Erythroblast (primary cell): ENCODE data around the gene GREB1.

Experiments
- DNase-seq, 2 experiments: peaks; one replicate each; lab custom pipeline; 2025; lab: John Stamatoyannopoulos, UW
- GATA1 ChIP-seq: IDR thresholded peaks from 2 replicates; pipeline ENCODE4 v1.6.1; 2011; ENCODE audit warnings: low read depth, mild to moderate bottlenecking, control low read depth, low read length, moderate library complexity
- POLR2A ChIP-seq: IDR thresholded peaks from 2 replicates; pipeline ENCODE4 v1.6.1; 2011; ENCODE audit warnings: mild to moderate bottlenecking, low read length

Gene GREB1

DNA sequence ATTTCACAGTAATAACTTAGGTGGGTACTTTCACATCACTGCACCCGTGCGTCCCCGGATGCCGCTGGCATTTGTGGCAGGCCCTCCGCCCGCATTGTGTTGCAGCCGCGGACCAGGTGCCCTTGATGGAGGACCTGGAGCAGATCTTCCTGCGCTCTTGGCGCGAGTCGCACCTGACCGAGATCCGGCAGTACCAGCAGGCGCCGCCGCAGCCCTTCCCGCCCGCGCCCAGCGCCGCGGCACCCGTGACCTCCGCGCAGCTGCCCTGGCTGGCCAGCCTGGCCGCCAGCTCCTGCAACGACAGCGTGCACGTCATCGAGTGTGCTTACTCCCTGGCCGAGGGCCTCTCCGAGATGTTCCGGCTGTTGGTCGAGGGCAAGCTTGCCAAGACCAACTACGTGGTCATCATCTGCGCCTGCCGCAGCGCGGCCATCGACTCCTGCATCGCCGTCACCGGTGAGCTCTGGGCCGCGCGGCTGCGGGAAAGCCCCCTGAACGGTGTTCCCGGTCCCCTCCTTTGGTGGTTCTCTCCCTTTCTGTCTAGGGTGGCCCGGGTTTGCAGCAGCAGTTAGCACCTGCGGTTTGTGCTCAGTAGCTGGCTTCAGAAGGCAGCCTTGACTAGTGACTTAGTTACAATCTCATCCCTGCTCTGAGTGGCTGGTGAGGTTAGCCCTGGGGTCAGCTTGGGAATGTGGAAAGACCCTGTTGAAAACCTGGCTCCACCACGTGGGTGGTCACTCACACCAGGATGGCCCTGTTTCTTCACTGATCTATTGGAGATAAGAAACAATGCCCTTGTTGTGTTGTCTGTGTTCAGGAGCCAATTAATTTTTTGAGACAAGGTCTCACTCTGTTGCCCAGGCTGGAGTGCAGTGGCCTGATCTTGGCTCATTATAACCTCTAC lies 59.1 kb downstream of the GREB1 start:
- no peak for TF ChIP-seq POLR2A
- TF ChIP-seq GATA1 = no peak
- no peak for DNase-seq

DNA sequence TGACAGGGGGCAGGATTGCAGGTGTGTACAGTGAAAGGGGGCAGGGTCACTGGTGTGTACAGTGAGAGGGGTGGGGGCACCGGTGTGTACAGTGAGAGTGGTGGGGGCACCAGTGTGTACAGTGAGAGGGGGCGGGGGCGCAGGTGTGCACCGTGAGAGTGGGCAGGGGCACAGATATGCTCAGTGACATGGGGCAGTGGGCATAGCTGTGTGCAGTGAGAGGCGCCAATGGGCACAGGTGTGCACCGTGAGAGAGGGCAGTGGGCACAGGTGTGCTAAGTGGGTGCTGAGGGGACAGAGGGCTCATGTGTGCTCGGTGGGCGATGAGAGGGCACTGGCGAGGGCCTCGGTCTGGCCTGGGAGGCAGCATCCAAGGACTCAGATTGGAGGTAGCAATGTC lies 63.0 kb downstream of the GREB1 start:
- DNase-seq = no peak
- no peak for TF ChIP-seq POLR2A
- no peak for TF ChIP-seq GATA1

DNA sequence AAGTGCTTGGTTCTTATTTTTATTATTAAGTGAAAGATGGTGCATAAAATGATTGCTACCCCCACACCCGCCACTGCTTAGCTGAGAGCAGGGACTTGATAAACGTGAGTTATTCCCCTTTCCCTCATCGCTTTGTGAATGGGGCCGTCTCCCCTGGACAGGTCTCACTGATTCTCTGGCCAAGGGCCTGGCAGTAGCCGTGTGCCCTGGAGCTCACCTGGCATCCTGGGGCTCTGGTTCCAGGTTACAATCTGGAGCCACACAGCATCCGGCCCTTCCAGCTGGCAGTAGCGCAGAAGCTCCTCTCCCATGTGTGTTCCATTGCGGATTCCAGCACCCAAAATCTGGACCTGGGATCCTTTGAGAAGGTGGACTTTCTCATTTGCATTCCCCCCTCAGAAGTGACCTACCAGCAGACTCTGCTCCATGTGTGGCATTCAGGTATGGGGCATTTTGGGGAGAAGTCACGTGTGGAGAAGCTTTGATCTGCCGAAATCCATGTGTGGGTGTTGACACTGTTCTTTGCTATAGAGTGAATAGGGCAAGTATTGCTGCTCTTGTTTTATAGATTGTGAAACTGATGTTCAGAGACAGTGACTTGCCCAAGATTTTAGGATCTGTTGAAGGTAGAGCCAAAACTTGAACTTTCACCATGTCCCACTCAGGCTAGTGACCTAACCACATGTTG lies 63.8 kb downstream of the GREB1 start:
- TF ChIP-seq POLR2A (no peak), GATA1 (no peak)
- DNase-seq = no peak

DNA sequence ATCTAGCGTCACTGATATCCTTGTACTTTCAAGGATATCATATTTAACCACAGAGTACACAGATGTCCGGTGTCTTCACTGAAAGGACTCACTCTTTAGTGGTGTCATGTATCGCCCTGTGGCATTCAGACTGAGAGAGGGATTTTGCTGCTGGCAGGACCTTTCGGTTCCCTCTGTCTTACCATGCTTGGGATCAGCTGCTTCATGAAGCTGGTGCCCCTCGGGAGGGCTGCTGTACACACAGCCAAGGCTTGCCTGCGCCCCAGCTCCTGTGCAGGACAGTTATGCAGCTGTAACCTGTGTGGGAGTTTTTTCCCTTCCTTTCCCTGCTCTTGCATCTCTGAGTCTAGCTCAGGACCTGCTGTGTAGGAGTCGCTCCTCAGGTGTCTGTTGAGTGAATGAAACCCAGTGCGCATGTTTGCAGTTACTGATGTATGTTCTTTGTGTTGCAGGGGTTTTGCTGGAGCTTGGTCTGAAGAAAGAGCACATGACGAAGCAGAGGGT lies 64.4 kb downstream of the GREB1 start:
- DNase-seq = no peak
- TF ChIP-seq GATA1 (no peak), POLR2A (no peak)

DNA sequence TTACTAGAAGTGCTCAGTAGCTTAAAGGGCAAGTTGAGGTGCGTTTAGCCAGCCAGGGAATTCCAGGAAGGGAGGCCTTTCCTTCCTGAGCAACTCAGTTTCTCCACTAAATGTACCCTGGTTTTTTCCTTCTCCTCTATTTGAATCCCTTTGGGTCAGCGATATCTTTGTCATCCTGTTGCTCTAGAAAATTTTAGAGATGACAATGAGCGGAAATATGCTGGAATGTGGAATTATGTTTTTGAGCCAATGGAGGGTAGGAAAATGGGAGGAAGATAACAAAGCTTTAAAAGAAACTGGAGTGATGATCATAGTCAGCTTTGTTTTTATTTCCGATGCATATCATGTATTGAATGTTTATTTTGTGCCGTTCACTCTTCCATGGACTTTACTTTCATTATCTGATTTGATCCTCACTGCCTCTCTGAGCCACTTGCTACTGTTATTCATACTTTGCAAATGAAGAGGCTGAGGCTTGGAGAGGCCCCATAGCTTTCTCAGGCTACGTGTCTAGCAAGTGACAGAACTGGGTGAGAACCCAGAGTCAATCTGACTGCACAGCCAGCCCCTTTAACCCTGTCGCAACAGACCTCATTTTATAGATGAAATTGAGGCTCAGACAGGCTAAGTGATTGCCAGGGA lies 68.8 kb downstream of the GREB1 start:
- no peak for DNase-seq

DNA sequence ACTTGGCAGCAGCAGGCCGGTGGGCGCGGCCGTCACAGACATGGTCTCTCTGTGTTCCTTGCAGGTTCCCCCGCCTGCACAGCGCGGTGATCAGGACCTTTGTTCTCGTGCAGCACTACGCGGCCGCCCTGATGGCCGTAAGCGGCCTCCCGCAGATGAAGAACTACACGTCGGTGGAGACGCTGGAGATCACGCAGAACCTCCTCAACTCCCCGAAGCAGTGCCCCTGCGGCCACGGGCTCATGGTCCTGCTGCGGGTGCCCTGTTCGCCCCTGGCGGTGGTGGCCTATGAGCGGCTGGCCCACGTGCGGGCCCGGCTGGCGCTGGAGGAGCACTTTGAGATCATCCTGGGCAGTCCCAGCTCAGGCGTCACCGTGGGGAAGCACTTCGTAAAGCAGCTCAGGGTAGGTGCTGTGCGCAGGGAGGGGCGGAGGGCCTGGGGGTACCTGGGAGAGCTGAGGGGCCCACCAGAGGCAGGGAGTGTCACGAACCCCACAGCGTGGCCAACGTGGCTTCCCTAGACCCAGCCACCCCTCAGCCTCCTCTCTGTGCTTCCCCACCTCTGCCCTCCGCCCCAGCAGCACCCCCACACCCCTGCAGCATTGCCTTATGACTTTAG lies 76.9 kb downstream of the GREB1 start:
- no peak for DNase-seq
- TF ChIP-seq GATA1 = no peak
- TF ChIP-seq POLR2A = no peak

More for the DNA sequence above, 68.8 kb downstream of the GREB1 start:
- TF ChIP-seq POLR2A = no peak
- TF ChIP-seq GATA1 = no peak

DNA sequence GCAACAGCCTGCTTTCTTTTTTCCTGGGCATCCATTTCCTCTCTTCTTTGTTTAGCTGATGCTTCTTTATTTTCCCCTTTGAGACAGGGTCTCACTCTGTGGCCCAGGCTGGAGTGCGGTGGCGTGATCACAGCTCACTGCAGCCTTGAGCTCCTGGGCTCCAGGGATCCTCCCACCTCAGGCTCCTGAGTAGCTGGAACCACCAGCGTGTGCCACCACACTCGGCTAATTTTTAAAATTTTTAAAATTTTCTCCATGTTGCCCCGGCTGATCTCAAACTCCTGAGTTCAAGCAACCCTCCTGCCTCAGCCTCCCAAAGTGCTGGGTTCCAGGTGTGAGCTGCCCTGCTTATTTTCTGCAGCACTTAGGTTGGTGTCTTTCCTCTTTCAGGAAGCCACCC lies 77.4 kb downstream of the GREB1 start:
- TF ChIP-seq POLR2A (no peak), GATA1 (no peak)
- DNase-seq = no peak

DNA sequence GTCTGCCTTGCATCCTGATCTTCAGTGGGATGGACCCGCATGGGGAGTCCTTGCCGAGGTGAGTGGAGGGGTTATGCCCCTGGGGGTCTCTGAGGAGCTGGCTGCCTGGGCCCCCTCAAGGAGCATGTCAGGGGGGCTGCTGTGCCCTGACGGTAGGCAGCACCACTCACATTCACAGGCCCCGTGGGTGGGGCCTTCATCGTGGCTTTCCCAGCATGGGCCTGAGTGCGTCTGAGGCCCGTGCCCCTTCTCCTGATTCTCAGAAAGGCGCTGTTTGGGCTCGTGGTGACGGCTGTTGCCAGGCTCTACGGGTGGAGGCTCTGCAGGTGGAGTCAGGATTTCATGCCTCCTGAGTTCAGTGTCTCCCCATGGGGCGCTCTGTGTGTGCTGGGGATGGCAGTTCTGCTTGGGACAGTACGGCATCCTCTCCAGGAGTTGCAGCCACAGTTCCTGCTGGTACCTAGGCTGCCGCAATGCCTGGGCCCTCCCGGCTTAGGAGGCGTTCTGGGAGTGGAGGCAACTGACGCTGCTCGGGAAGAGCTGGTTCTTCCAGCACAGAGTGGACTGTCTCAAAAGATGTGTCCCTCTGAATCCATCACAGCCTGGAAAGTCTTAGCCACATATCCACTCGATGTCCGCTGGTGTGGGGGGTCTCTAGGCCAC lies 78.8 kb downstream of the GREB1 start:
- no peak for DNase-seq

DNA sequence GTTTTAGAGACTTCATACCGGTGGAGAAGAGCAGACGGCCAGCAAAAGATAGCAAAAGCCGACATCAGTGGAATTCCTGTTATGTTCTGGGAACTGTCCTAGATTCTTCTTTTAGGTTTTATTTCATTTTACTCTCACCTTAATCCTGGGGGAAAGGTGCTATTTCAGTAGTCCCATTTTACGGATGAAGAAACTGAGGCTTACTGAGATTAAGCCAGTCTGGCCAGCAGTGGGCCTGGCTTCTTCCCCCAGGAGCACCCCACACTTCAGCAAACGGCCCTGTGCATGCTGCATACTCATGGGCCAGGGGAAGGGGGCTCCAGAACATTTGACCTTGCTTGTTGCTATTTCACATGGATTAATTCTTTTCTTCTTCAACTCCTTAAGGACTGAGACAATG lies 79.5 kb downstream of the GREB1 start:
- DNase-seq = no peak

More for the DNA sequence above, 78.8 kb downstream of the GREB1 start:
- TF ChIP-seq GATA1 (no peak), POLR2A (no peak)

DNA sequence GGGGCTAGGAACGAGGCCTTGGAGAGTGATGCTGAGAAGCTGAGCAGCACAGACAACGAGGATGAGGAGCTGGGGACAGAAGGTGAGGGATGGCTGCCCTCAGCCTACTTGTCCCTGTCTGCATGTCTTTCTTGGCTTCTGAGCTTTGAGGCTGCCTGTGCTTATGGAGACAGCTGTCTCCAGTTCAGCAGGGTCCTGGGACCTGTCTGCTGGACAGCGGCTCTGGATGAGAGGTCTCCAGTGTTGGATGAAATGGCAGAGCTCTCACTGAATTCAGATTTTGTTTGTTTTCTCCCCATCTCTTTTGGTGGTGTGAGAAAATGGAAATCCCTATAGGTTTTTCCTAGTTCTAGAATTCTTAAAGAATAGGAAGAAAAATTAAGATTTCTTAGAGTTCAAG lies 81.4 kb downstream of the GREB1 start:
- TF ChIP-seq GATA1 (no peak), POLR2A (no peak)
- DNase-seq = no peak

More for the DNA sequence above, 79.5 kb downstream of the GREB1 start:
- TF ChIP-seq GATA1 (no peak), POLR2A (no peak)

DNA sequence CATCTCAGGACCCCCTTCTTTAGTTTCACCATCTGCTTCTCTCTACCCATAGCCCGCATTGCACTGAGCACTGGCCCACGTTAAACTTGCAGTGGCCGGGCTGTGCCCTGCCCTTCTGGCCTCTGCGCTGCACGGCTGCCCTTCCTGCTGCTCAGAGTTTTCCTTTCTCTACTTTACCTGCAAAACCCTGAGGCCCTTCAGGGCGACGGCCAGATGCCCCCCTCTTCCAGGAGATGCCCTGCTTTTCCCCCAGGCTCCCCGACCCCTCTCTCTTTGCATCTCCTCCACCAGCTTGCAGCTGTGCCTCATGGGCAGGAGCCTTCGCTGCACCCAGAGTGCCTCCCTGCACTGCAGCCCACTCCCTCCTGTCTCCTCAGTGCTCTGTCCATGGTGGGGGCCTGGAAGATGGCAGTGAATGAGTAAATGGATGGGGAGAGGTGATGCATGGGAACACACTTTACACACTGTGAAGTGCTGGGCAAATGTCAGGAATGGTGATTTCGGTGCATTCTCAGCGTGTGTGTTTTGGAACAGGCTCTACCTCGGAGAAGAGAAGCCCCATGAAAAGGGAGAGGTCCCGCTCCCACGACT lies 82.3 kb downstream of the GREB1 start:
- no peak for TF ChIP-seq GATA1
- DNase-seq = no peak

DNA sequence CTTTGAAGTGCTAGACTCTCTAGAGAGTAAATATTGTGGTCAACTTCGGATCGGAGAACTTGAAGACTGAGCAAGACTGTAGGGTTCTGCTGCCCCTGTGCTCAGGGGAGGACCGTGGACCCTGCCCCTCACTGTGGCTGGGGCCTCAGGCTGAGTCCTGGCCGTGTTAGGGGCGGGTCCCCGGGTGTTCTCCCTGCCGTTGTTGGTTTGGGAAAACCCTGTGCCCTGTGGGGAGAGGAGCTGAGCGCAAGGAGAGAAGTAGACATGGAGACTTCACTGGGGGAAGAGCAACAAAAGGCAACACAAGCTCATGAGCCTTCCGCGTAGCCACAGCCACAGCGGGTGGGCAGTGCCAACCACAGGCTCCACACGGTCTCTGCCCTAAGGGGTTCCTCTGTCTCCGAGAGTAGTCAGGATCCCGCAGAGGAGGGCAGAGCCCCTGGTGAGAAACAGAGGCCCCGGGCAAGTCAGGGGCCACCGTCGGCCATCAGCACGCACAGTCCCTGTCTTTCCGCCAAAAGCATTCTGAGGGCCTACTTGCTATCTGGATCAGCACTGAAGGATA lies 83.1 kb downstream of the GREB1 start:
- TF ChIP-seq GATA1 = no peak
- no peak for TF ChIP-seq POLR2A
- DNase-seq = no peak

DNA sequence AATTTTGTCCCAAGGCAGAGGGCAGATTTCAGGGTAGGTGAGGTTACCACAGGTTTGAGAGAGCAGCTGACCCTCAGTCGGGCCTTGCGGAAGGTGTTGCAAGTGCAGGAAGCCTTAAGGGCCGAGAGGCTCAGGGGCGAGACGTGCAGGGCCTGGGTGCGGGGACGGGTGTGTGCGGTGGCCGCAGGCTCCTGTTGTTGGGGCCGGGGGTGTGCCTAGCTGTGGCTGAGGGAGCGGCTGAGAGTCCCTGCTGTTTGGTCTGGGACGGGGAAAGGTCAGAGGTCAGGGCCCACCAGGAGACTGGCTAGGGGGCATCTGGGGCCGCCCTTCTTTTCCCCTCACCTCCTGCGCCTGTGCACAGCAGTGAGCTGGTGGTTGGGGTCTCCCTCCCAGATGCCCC lies 83.7 kb downstream of the GREB1 start:
- TF ChIP-seq GATA1 = no peak
- no peak for TF ChIP-seq POLR2A
- no peak for DNase-seq
